HUES6 (cell line): ENCODE results near the gene TMEM169.
A peak's percentile ranks its signal among the peaks of the same experiment; 100 is the strongest.

Experiments
- H3K27ac ChIP-seq: 2 replicates; pipeline ENCODE4 v1.7.0; 2013; ENCODE audit warnings: low read depth, mild to moderate bottlenecking, low read length, inconsistent platforms
- H3K27me3 ChIP-seq: 2 replicates; pipeline ENCODE4 v1.6.1; 2013; ENCODE audit warnings: low read length; ENCODE audit not compliant: control insufficient read depth, insufficient read depth
- H3K36me3 ChIP-seq: 2 replicates; pipeline ENCODE4 v1.6.1; 2013; ENCODE audit warnings: low read length; ENCODE audit not compliant: control insufficient read depth, insufficient read depth
- H3K4me1 ChIP-seq: 2 replicates; pipeline ENCODE4 v1.6.1; 2013; ENCODE audit warnings: low read length; ENCODE audit not compliant: control insufficient read depth, insufficient read depth
- H3K4me3 ChIP-seq: 2 replicates; pipeline ENCODE4 v1.5.1; 2013; ENCODE audit warnings: low read depth, low read length
- H3K9ac ChIP-seq: one replicate; pipeline ENCODE4 v1.6.1; 2013; ENCODE audit warnings: mild to moderate bottlenecking, low read length
- H3K9me3 ChIP-seq: 2 replicates; pipeline ENCODE4 v1.6.1; 2013; ENCODE audit warnings: low read depth, low read length; ENCODE audit not compliant: control insufficient read depth, insufficient read depth

Gene TMEM169

DNA sequence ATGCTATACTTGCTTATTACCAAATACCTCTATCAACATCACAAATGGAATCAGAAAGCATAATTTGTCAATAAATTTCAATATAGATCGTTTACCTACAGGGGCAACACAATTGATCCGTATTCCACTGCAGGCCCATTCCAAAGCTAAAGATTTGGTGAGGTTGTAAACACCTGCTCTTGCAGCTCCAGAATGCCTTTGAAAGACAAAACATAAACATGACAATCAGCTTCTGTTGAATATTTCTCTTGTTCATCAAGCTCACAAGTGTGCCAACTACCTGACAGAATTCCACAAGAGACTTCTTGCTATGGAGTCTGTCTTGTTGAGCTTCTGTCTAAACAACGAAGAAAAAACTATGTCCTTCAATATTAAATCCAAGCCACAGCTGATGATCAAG is 30.4 kb upstream of the TMEM169 start:
- Histone ChIP-seq H3K27ac (peak overlapping the region; percentile 52; the same call in 1 of the 2 replicates), H3K9me3 (no peaks in the 10 kb centered on the region), H3K4me3 (no peak overlapping the region), H3K4me1 (peaks cover 8% of the 10 kb centered on the region; the same call in 1 of the 2 replicates), H3K36me3 (peaks cover 3% of the 10 kb centered on the region), H3K27me3 (no peaks in the 10 kb centered on the region), H3K9ac (no peak overlapping the region)

DNA sequence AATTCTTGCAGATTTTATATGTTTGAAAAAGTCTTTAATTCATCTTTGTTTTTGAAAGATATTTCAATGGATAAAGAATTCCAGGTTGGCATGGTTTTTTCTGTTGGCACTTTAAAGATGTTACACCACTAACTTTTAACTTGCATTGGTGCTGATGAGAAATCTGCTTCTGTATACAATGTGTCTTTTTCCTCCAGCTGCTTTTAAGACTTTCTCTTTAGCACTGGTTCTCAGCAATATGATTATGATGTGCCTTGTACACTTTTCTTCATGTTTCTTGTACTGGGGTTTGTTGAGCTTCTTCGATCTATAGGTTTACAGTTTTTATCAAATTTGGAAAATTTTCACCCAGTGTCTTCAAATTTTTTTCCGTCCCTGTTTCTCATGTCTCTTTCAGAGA is 29.3 kb upstream of the TMEM169 start:
- Histone ChIP-seq H3K4me3 (no peak overlapping the region), H3K36me3 (peaks cover 3% of the 10 kb centered on the region), H3K4me1 (peaks cover 8% of the 10 kb centered on the region; the same call in 1 of the 2 replicates), H3K27me3 (no peaks in the 10 kb centered on the region), H3K9ac (no peak overlapping the region), H3K9me3 (no peaks in the 10 kb centered on the region), H3K27ac (no peak overlapping the region)

DNA sequence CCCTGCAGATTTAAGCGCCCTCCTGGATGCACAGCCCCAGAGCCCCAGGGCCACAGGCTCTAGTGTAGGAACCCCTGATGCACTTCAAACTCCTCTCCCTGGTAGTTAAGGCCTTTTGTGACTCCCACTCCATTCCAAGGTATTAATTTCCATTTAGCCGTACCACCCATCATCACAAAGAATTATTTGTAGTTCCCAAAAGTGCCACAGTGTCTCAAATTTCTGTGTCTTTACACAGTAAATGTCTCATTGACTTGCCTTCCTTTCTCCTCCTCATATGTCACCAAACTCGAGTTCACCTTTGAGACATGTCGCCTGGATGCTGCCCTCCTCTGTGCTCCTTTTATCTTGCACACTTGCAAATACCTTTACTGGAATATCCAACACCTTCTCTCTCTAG is 26.0 kb upstream of the TMEM169 start:
- no peak overlapping the region for H3K4me3 ChIP-seq
- H3K9ac ChIP-seq: no peak overlapping the region
- H3K36me3 ChIP-seq: peaks cover 5% of the 10 kb centered on the region; the same call in 1 of the 2 replicates
- peaks cover 8% of the 10 kb centered on the region; the same call in 1 of the 2 replicates for H3K4me1 ChIP-seq
- no peak overlapping the region for H3K27ac ChIP-seq
- no peaks in the 10 kb centered on the region for H3K9me3 ChIP-seq
- H3K27me3 ChIP-seq: no peaks in the 10 kb centered on the region

DNA sequence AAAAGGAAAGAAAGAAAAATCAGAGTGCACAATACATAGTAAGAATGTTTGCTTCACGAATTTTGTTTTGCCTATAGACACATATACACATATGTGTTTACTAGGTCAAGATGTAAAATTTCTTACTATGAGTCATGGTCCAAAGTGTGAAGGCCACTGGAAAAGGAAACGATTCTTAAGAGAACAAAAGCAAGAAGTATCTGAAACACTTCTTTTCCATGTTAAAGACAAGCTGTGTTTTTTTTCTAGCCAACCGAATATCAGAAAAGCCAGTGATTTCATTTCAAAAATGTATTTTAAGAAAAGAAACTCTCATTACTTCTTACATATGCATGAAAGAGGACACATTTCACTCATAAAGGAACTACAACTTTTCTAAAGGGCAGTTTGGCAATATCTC is 25.0 kb upstream of the TMEM169 start:
- Histone ChIP-seq H3K27ac (0 out of 2 replicates have a peak overlapping the region, but pooled peaks have one; percentile 3), H3K4me3 (no peak overlapping the region), H3K4me1 (peaks cover 3% of the 10 kb centered on the region; the same call in 1 of the 2 replicates), H3K27me3 (no peaks in the 10 kb centered on the region), H3K9ac (no peak overlapping the region), H3K36me3 (peaks cover 5% of the 10 kb centered on the region; the same call in 1 of the 2 replicates), H3K9me3 (no peaks in the 10 kb centered on the region)

DNA sequence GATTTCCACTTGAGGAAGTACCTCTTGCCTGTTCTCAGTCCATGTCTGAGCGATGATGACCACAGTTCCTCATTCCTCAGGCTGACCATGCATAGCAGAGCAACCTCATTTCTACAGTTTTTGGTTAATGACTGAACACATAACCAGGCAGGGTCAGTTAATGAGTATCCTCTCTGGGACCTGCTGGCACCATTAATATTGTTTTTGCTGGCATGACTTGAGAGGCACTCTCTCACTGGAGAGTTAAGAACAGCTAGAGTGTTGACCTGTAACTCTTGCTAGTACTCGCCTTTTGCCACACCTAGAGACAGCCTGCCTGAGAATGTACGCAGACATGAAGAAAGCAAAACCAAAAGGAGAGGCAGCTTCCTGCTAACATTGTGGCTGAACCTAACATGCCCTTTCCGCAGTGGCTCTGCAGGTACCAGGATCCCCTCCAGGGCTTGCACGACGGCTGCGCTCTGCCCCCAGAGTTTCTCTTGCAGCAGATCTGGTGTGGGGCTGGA is 24.0 kb upstream of the TMEM169 start:
- H3K9ac ChIP-seq: no peak overlapping the region
- no peak overlapping the region for H3K4me3 ChIP-seq
- H3K36me3 ChIP-seq: 0 out of 2 replicates have a peak, but pooled peaks cover 5% of the 10 kb centered on the region
- H3K27ac ChIP-seq: no peak overlapping the region
- no peaks in the 10 kb centered on the region for H3K9me3 ChIP-seq
- H3K27me3 ChIP-seq: no peaks in the 10 kb centered on the region
- H3K4me1 ChIP-seq: no peaks in the 10 kb centered on the region

DNA sequence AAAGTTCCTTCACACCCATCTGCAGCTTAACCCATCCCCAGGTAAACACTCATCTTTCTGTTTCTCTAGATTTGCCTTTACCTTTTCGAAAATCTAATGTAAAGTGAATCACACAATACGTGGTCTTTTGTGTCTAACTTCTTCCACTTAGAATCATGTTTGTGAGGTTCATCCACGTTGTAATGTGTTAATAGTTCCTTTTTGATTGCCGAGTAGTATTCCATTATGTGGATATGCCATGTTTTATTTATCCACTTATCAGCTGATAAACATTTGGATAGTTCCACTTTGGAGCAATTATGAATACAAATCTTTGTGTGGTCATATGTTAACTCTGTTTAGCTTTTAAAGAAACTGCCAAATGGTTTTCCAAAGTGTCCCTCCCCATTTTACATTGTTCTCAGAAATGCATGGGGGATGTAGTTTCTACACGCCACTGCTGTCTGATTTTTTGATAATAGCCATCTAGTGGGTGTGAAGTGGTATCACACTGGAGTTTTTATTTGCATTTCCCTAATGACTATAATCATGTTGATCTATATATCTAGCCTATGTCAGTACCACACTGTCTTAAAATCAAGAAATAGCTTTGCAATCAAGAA is 22.4 kb upstream of the TMEM169 start:
- H3K9me3 ChIP-seq: no peaks in the 10 kb centered on the region
- H3K36me3 ChIP-seq: peaks cover 8% of the 10 kb centered on the region; the same call in 1 of the 2 replicates
- H3K4me3 ChIP-seq: no peak overlapping the region
- no peak overlapping the region for H3K9ac ChIP-seq
- H3K27me3 ChIP-seq: no peaks in the 10 kb centered on the region
- no peak overlapping the region for H3K27ac ChIP-seq
- H3K4me1 ChIP-seq: no peaks in the 10 kb centered on the region

DNA sequence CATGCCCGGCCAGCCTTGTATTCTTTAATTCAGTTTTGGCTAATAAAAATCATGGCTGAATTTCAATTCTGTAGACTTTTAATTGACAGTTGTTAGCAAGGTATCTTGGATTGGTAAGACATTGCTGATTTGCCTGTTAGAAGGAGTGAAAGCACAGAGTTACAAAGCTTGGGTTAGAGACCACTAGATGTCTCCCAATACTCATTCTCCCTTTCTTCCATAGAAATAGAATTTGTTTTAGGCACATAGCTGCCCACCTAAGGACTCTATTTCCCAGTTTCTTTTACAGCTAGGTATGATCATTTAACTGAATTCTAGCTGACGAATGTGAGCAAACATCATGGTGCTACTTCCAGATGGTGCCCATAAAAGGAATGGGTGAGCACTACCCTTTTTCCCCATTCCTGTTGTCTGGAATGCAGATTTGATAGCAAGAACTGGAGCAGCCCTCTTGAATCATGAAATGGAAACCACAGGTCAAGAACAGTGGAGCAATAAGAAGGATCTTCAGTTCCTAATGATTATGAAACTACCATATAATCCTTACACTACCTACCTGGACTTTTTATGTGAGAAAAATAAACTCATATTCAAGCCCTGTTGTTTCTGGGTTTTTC is 17.6 kb upstream of the TMEM169 start:
- Histone ChIP-seq H3K9ac (no peak overlapping the region), H3K9me3 (no peaks in the 10 kb centered on the region), H3K36me3 (peaks cover 21% of the 10 kb centered on the region), H3K27ac (no peak overlapping the region), H3K4me1 (no peaks in the 10 kb centered on the region), H3K4me3 (no peak overlapping the region), H3K27me3 (no peaks in the 10 kb centered on the region)

DNA sequence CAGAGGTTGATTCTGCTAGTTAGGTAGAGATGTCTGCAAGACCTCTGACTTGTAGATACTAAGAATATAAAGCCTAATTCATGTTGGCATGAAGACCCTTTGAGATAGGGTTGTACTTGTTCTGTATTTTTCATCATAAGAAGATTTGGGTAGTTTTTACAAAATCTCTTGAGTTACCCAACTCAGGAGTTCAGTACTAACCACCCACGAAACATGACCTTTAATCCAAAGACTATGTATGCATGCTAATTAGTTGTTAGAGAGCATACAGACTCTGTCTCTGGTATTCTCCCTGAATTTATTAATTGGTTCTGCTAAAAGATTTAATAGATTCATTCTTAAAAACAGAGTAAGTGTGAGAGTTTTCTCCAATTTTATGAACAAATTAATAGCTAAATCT is 17.1 kb upstream of the TMEM169 start:
- Histone ChIP-seq H3K9me3 (no peaks in the 10 kb centered on the region), H3K27me3 (no peaks in the 10 kb centered on the region), H3K27ac (no peak overlapping the region), H3K9ac (no peak overlapping the region), H3K4me3 (no peak overlapping the region), H3K4me1 (no peaks in the 10 kb centered on the region), H3K36me3 (peaks cover 21% of the 10 kb centered on the region)

DNA sequence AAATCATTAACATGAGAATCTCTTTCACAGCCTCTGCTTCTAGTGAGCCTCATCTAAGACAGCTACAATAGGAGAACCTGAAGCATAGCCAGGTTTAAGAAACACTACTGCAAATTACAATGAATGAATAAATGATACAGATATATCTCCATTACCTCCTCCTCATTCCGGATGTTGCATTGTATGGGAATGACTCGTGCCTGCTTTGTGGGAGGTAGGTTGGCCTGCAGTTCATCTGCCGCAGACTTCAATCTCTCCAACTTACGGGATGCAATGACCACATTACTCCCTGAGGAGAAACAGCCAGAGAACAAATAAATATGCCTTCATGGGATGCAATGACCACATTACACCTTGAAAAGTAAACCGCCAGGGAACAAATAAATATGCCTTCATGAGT is 15.5 kb upstream of the TMEM169 start:
- Histone ChIP-seq H3K9ac (no peak overlapping the region), H3K4me3 (no peak overlapping the region), H3K27ac (no peak overlapping the region), H3K36me3 (peaks cover 16% of the 10 kb centered on the region), H3K9me3 (no peaks in the 10 kb centered on the region), H3K27me3 (no peaks in the 10 kb centered on the region), H3K4me1 (no peaks in the 10 kb centered on the region)

DNA sequence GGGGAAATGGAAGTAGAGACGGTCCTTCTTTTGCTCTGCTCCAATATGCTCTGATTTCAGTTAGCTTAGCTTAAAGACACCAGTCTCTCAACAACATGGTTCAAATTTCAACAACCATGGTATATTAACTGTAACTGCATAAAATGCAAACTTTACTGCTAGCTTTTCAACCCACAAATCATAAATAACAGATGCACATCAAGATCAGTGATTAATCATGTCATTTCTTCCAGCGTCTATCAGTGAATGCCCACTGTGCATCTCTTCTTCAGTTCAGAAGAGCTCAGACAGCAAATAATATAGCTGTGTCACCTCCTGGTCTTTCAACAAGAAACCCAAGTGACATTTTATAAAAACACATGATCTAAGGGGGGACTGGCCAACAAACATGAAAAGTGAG is 12.7 kb upstream of the TMEM169 start:
- Histone ChIP-seq H3K36me3 (peaks cover 15% of the 10 kb centered on the region), H3K9me3 (no peaks in the 10 kb centered on the region), H3K4me1 (no peaks in the 10 kb centered on the region), H3K27ac (no peak overlapping the region), H3K27me3 (no peaks in the 10 kb centered on the region), H3K9ac (no peak overlapping the region), H3K4me3 (no peak overlapping the region)

DNA sequence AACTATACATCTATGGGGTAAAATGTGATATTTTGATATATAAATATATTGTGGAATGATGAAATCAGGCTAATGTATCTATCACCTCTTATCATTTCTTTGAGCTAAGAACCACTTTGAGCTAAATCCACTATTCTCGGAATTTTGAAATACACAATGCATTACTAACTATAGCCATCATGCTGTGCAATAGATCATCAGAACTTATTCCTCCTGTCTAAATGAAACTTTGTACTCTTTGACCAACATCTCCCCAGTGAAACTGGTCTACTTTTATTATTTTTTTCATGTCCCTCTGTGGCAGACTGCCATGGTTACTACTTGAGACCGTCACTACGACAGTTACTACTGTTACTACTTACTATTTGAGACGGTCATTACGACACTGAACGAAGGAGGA is 11.5 kb upstream of the TMEM169 start:
- no peak overlapping the region for H3K27ac ChIP-seq
- no peak overlapping the region for H3K4me3 ChIP-seq
- no peaks in the 10 kb centered on the region for H3K27me3 ChIP-seq
- no peaks in the 10 kb centered on the region for H3K4me1 ChIP-seq
- no peak overlapping the region for H3K9ac ChIP-seq
- peaks cover 4% of the 10 kb centered on the region; the same call in 1 of the 2 replicates for H3K36me3 ChIP-seq
- H3K9me3 ChIP-seq: no peaks in the 10 kb centered on the region
